Pulmonary artery endothelial cell (primary cell): ENCODE measurements around the gene MFF. TPM values are rescaled to one million over a fixed set of nuclear protein-coding genes. Genes with fewer than 3 reads are reported as not detected.
"Not testable (repeated sequence)": the region's sequence is repeated elsewhere in the genome, so short reads cannot be mapped to it uniquely, and the experiment has no call there.

Source experiments
- DNase-seq: peaks from one replicate; pipeline ENCODE4 v3.0.0-alpha.2; 2011; ENCODE audit warnings: low read depth, low spot score
- total RNA-seq: library from RNA; depleted of rRNA; stranded (reverse); fragments of >200 nt; gene quantifications from 2 replicates; pipeline ENCODE4 v1.2.3, GENCODE V29; 2014

The MFF gene
- total RNA-seq, 1 donor from 2014 or later, result 55.5 TPM

DNA sequence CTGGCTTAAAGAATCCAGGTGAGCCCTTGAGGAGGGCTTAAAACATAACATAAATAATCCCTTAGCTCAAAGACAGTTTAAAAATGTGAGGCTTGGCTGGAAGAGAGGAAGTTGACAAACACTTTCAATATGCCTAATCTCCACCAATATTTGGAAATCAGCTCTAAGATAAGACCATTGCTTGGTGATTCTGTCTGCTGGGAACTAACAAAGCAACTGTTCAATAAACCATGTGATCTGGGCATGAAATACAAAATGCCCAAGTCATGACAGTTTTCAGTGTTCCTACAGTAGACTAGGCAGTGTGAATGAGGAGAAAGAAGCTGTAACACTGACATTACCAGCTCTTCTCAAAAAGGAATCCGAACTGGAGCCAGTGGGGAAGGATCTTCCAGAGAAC lies 10.7 kb downstream of the MFF start:
- no peak for DNase-seq

DNA sequence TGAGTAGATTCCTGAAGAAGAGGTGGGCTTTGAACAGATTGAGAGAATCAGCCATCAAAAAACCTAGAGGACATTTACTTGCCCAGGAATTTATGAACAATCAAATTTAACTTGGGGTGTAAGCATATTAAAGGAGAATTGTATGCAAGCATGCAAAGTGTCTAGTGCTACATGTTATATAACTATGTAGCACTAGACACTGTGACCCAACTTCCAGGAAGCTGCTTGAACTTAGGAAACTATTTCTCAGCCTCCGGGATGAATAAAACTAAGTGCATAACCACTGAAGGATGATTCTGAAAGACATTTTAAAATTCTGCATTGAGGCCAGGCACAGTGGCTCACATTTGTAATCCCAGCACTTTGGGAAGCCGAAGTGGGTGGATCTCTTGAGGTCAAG lies 12.4 kb downstream of the MFF start:
- DNase-seq, result no peak

DNA sequence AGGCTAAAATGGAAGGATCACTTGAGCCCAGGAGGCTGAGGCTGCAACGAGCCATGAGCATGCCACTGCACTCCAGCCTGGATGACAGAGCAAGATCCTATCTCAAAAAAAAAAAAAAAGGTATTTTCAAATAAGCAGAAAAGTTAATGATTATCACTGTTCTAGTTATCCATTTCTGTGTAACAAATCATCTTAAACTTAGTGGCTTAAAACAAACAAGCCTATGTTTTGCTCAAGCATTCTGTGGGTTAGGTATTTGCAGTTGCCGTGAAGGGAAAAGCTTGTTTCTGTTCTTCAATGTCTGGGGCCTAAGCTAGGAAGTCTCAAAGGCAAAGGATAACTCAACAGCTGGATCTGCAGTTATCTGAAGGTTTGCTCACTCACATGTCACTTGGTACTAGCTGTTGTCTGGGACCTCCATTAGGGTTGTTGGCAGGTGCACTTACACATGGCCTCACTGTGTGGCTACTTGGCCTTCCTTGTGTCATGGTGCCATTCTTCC lies 14.1 kb downstream of the MFF start:
- no peak for DNase-seq

DNA sequence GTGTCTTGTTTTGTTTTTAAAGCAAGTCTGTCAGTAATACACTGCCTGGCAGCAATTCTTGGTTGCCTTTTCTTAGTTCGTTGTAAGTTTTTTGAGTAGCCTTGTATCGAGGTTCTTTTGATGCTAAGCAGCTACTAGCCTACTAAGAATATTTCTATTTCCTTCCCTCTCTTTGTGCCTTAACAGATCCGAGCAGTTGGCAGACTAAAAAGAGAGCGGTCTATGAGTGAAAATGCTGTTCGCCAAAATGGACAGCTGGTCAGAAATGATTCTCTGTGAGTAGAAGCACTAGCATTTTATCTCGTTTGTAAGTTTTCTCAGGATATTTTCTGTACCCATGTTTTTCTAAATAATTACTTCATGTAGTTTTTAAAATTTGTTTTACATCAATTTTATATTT lies 15.1 kb downstream of the MFF start:
- DNase-seq, result no peak

DNA sequence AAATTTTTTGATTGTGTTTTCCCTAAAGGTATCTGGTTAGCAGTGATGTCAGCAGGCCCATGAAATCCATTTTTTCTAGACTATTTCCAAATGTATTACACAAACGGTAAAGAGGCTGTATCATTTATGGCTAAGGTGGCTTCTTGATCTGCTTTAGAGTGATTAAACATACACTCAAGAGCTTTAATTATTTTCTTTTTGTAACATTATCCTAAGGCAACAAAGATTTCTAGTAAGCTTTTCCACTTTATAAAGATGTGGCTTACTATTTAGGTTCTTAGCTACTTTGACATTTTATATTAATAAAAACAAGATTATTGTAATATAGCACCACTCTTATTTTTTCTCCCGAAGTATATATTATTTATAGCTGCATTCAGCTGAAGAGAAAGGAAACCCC lies 16.5 kb downstream of the MFF start:
- DNase-seq, result no peak

DNA sequence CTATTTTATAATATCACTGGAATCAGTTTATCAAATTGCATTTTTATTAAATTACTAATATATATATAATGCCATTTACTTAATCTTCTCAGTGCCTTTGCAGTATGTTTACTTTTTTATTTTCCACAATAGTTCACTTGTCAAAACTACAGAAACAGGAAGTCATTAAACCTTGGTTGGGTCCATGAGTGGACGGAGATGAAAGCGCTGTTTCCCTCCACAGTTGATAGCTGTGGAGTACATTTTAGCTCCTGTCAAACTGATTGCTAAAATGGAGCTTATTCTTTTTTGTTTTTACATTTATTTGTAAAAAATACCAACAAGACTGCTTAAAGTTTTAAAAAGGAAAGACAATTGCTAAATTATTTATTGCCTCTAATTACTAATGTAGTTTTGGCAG lies 19.2 kb downstream of the MFF start:
- DNase-seq, result no peak

DNA sequence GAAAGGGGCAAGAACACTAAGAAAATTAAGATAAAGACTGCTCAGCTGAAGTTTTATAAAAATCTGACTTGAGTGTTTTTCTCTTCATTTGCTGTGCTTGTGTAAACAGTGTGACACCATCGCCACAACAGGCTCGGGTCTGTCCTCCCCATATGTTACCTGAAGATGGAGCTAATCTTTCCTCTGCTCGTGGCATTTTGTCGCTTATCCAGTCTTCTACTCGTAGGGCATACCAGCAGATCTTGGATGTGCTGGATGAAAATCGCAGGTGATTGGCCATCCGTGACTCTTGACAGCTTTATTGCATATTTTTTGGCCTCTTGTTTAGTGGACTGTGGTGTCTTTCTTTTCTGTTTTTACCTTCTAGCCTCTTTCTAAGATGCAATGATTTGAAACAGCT lies 22.1 kb downstream of the MFF start:
- no peak for DNase-seq

DNA sequence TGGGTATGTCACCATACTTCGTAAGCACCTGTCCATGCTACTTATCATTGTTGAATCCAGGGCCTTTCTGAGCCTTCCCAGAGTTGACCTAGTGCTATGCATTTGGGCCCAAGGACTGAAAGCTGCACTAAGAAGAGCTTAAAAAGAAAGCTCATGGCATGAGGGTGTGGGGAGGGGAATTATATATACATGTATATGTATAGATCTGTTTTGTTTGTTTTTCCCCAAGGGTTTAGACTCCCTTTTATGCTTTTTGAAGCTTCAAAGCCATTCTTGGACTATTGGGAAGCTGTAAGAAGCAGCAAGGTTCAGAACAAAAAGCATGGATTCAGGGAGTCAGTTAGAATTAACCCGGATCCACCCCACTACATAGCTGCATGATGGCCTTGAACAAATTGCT lies 23.3 kb downstream of the MFF start:
- DNase-seq, result no peak

DNA sequence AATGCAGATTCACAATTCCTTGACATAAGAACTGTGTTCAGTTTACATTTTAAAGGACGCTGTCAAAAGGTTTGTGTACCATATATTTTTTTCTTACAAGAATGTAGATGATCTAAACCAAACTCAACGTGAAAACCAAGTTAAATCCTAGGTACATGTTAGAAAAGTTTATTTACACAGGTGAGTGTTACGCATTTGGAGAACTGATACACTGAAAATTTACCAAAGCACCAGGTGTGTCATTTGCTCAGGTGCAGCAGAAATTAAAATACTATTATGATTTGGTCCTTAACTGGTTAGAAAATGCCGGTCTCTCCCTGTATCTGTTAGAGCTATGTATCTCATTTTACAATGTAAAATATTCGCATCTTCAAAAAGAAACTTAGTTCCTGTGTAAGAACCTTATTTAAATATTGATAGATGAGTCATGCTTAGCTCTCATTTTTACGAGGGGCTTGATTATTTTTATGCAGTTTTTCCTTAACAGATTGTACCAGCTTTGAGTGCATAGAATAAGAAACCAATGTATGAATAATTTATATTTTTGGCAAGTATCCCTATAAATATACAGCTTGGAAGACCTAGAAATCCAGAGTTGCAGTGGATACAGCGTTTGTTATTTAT lies 25.1 kb downstream of the MFF start:
- no peak for DNase-seq

DNA sequence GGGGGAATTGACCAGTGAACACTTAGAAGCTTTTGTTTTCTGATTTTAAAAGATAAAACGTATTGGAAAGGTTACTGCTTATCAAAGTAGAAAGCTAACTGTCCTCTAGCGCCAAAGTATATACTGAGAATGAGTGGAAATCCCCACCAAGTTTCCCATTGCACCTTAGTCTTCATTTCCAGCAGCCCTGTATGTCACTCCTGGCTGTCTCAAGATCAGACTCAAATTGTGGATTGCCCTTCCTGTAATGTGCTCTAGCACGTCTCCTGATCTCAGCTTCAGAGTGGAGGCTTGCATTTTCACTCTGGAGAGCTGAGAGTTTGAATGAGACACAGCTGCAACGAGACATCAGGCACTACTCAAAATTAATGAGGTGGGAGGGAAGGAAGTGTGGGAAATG lies 26.6 kb downstream of the MFF start:
- no peak for DNase-seq

DNA sequence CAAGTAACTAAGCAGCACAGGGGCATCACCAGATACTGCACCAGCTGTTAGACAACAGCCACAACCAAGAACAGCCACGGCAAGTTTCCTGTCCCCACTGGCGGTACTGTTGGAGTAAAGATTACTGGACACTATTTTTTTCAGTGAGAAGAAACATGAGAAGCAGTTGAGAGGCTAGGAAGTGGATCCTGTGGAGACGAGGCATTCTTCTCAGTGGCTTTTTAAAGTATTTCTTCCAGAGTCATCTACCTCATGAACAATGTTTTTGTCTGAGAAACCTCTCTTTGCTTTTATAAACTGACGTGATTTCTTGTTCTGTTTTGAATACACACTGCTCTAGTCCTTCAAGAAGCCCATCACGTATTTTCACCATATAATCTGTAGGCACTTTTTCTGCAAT lies 35.3 kb downstream of the MFF start:
- no peak for DNase-seq

DNA sequence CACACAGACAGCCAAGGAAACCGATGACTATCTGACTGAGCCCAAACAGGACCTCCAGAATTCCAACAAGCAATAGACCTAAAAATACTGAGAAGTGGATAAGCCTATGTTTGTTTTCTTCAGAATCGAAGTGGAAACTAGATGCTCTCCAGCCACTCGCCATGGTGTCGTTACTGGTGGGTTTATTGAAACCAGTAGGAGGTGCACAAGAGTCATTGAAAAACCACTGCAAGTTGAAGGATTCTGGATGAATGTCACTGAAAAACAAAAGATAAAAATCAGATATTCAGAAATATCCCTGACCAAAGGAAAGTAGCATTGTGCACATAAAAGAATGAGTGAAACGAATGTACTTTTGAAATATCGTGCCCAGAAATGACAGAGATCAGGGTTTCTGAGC lies 38.7 kb downstream of the MFF start:
- DNase-seq, result no peak

DNA sequence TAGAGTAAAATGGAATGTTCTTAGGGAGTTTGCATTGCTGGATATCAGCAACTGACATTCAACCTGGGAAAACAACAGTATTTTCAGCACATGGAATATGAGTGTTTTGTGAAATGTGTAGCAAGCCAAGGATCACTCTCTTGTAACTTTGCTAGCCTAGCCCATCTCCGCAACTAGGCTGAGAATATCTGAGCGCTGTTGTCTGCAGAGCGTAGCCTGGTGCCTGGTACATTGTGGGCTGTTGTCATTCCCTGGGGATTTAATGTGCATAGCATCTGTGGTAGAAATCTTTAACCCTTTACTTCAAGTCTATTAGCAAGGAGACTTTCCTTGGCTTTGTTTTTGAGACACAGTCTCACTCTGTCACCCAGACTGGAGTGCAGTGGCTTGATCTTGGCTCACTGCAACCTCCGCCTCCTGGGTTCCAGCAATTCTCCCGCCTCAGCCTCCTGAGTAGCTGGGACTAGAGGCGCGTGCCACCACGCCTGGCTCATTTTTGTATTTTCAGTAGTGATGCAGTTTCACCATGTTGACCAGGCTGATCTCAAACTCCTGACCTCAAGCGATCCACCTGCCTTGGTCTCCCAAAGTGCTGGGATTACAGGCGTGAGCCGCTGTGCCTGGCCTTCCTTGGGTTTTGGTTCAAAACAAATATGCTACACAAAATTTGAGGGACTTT lies 39.7 kb downstream of the MFF start:
- not testable (repeated sequence) for DNase-seq

DNA sequence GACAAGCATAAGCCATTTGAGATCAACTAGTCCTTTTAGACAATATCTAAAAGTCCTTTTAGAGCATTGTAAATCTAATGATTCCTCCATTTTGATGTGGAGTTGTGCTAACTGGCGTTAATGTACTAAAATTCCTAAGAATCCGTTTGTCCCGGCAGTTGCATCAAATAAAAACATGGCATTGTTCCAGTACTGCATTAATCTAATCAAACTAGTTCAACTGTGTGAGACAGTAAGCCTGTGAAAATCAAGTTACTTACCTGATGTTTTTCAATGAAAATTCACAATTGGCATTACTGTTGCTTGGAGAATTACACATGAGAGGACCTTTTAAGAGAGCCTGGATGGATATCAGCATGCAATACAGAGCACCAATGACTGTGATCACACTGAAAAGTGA lies 40.8 kb downstream of the MFF start:
- DNase-seq, result no peak

DNA sequence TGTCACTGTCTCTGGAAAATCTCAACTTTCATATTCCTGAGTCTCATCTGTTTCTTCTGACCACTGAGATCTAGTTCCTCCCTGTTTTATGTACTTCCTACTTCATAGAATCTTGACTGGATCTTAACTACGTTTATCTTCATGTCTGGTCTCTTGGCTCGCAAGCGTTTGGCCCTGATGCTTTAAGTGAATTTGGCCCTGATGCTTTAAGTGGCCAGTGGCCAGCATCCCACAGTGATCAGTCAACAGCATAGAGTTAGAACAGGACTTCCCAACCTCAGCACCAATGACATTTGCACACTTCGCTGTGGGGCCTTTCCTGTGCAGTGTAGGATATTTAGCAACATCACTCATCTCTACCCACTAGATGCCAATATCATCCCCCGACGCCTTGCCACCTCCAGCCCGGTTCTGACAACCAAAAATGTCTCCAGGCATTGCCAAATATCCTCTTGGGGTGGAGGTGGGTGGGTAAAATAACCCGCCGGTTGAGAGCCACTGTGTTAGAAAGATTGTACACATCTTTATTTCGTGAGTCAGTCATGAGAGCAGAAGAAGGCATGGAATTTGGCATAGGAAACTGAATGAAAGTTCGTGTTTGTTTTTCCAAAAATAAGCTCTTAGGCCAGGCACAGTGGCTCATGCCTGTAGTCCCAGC lies 41.8 kb downstream of the MFF start:
- DNase-seq, result no peak

DNA sequence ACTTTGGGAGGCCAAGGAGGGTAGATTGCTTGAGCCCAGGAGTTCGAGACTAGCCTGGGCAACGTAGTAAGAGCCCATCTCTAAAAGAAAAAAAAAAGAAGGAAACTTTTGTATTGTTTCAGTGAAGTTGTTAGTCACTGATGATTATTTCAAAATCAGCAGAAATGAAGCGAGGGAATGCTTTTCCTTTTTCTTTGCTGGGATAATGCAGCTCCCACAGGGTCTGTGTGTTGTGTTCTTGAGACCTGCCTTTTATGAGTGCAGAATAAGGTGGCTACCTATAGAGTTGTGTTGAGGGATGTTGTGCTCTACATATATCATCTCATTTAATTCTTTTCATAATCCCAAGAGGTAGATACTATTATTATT lies 42.4 kb downstream of the MFF start:
- no peak for DNase-seq

DNA sequence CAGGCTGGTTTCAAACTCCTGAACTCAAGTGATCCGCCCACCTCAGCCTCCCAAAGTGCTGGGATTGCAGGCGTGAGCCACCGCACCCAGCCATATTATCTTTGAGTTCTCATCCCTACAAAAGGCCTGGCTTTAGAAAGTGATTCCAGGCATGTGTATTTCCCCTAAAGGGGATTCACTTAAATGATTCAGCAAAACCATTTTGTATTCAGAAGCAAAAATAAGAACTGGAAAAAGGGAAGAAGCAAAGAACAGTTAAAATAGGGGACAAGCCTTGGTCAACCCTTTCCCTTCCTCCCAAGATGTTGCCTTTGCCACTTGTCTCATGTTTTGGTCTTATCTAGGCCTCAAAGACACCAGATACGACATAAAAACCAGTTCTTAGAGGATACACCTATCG lies 43.5 kb downstream of the MFF start:
- no peak for DNase-seq

DNA sequence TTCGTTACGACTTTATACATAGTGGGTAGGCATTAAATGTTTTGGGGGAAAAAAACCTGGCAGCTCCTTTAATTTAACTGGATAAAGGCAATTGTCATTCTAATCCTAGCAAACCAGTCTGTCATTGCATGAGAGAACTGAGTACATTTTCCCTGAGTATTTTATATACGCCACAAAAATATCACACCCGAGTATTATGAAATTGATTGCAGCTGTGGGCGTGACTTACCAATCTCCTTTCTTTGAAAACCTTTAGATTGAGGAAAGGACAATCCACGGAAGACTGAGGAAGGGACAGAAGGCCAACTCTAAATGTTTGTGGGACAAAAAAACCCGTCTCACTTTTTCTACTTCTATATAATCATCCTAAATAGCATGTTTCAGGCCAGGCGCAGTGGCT lies 45.0 kb downstream of the MFF start:
- no peak for DNase-seq

DNA sequence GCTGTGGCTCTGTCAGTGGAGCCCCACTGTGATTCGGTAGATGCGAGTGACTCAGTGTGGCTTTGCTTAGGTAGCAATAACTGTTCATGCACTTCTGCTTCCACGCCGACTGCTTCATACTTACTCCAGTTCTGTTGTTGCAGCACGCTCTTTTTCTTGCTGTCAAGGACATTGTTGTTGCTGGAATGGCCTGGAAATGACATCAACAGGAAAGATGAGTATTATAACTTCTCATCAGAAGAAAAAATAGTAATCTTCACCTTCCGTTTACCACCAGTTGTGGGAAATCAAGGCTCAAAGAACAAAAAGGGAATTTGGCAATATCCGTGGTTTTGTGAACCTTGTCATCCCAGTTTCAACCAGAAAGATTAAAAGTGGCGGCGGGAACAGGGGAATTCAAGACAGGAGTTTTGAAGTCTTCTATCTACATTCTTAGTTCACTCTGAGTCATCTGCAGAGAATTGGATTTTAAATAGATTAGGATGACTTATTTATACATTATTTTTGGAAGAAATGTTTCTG lies 45.8 kb downstream of the MFF start:
- no peak for DNase-seq

DNA sequence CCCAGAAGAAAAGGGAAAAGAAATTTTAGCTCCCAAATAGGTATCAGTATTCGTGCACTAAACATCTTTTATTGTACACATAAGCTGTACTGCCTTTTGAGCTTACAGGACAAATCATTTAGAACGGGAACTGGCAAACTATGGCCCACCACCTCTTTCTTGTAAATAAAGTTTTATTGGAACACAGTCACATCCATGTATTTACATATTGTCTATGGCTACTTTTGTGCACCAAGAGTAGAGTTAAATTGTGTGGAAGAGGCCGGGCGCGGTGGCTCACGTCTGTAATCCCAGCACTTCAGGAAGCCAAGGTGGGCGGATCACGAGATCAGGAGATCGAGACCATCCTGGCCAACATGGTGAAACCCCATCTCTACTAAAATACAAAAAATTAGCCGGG lies 48.3 kb downstream of the MFF start:
- DNase-seq, result no peak

DNA sequence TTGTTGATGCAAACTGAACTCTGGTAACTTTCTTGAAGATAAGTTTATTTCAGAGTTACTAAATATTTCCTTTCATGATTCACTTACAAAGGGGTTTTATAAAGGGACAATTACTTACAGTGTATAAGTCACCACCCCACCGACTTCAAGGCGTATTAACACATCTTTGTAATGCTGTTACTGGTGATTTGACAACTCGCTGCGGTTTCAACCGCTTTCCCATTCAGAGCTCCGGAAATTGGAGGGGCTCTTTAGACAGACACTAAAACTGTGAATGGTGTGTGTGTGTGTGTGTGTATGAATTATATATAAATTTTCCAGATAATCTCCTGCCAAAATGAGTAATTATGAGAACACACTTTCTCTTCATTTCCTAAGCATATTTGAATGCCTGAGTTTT lies 49.1 kb downstream of the MFF start:
- no peak for DNase-seq

DNA sequence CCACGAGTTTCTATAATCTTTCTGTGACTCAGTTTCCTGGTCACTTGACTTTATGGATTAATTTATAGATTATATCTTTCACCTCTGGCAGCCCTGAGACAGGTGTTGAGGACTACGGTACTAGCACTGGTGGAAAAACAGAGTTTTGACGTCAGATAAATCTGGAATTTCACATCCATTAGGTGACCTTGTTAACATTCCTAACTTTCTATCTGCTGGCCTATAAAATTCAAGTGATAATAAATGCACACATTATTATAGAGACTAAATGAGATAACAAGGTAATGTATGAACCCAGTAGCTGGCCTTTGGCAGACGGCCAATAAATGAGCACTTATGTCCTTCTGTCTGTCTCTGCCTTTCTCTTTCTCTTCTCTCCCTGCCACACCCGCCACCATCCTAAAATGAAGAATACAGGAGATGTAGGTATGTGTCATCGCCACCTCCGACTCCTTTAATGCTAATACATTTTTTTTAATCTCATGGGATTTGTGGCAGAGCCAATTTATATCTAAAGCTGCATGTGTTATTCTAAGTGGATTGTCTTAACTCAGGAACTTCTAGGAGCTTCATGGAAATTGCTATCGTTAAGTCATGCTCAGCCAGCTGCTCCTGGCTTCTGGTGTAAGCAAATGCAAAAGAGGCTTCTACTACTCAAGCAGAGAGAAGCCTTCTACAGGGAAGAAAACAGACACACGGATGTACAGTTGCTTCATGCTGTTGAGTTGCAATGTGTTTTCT lies 51.8 kb downstream of the MFF start:
- DNase-seq, result no peak
